CD4-positive, CD25-positive, alpha-beta regulatory T cell (primary cell): Measurements from ENCODE around the gene ELF4. TPM values are rescaled to one million over a fixed set of nuclear protein-coding genes. Genes with fewer than 3 reads are reported as not detected.

Experiments used
- ATAC-seq, 2 donors: fragments of 150-1000 bp; cut with Tn5 transposase; one replicate each; pipeline ENCODE4 v1.10.0; 2021; ENCODE audit warnings: low read depth in 2 of 2, moderate number of reproducible peaks in 2 of 2, moderate library complexity in 1 of 2
- DNase-seq, 3 donors: peaks; one replicate each; pipeline versions ENCODE4 v3.0.0 to v3.0.0-alpha.2; 2012 to 2022; ENCODE audit warnings: mixed read lengths in 1 of 3
- H3K27ac ChIP-seq: one replicate; pipeline ENCODE4 v1.7.0; 2013; ENCODE audit warnings: mild to moderate bottlenecking, low read length; ENCODE audit not compliant: insufficient read depth, poor library complexity, severe bottlenecking
- H3K27me3 ChIP-seq: one replicate; pipeline ENCODE4 v1.7.0; 2013; ENCODE audit warnings: low read length; ENCODE audit not compliant: control insufficient read depth, insufficient read depth
- H3K36me3 ChIP-seq: one replicate; pipeline ENCODE4 v1.7.0; 2013; ENCODE audit warnings: mild to moderate bottlenecking, low read length, moderate library complexity; ENCODE audit not compliant: control insufficient read depth, insufficient read depth
- H3K4me1 ChIP-seq: 2 replicates; pipeline ENCODE4 v1.7.0; 2013; ENCODE audit warnings: mild to moderate bottlenecking, low read length; ENCODE audit not compliant: insufficient read depth, control insufficient read depth, poor library complexity, severe bottlenecking
- H3K4me3 ChIP-seq: one replicate; pipeline ENCODE4 v1.7.0; 2013; ENCODE audit warnings: low read depth, mild to moderate bottlenecking, low read length, moderate library complexity
- H3K9me3 ChIP-seq, 2 experiments: 1 replicate in 1 of 2; 2 replicates in 1 of 2; pipeline ENCODE4 v1.7.0; 2013; ENCODE audit warnings: low read length in 2 of 2, mild to moderate bottlenecking in 1 of 2, moderate library complexity in 1 of 2; ENCODE audit not compliant: control insufficient read depth in 2 of 2
- H3K27ac Mint-ChIP-seq, 3 donors: one replicate each; pipeline ENCODE4 v1.8.0; 2020 to 2022; ENCODE audit warnings: mild to moderate bottlenecking in 3 of 3, mixed read lengths in 3 of 3, moderate library complexity in 2 of 3
- H3K27me3 Mint-ChIP-seq: one replicate; pipeline ENCODE4 v1.8.0; 2022; ENCODE audit warnings: mild to moderate bottlenecking, mixed read lengths
- H3K36me3 Mint-ChIP-seq: one replicate; pipeline ENCODE4 v1.8.0; 2020; ENCODE audit warnings: mixed read lengths
- H3K4me1 Mint-ChIP-seq, 4 donors: one replicate each; pipeline ENCODE4 v1.8.0; 2020 to 2022; ENCODE audit warnings: mixed read lengths in 4 of 4, mild to moderate bottlenecking in 1 of 4
- H3K4me3 Mint-ChIP-seq, 4 donors: one replicate each; pipeline ENCODE4 v1.8.0; 2020 to 2022; ENCODE audit warnings: mild to moderate bottlenecking in 4 of 4, mixed read lengths in 4 of 4, moderate library complexity in 3 of 4
- H3K9me3 Mint-ChIP-seq, 7 donors: one replicate each; pipeline ENCODE4 v1.8.0; 2020 to 2022; ENCODE audit warnings: mixed read lengths in 7 of 7, mild to moderate bottlenecking in 3 of 7, moderate library complexity in 2 of 7
- polyA plus RNA-seq, 4 donors: library from polyadenylated mRNA; unstranded; fragments of 300-500 nt; fragmentation: Illumina TruSeq; gene quantifications; one replicate each; pipeline ENCODE4 v1.2.3, GENCODE V29; 2021
- total RNA-seq: library from RNA; stranded (reverse); gene quantifications from one replicate; pipeline ENCODE4 v1.2.3, GENCODE V29; 2022

ELF4 gene
- 46.7 TPM for total RNA-seq
- polyA plus RNA-seq, result 10 to 100 TPM; 12.1 to 15.7 (median 14.0) TPM

- Histone ChIP-seq H3K9me3 (no peaks in the 10 kb centered on the region), H3K4me1 (peaks cover 31% of the 10 kb centered on the region), H3K4me3 (peak within 1 kb of the TSS; percentile 64), H3K36me3 (no peaks in the 10 kb centered on the region), H3K27ac (peak within 1 kb of the TSS; percentile 68), H3K27me3 (no peaks in the 10 kb centered on the region)
- ATAC-seq (peak; percentile 73 to 74), DNase-seq (peak; percentile 35 to 70 (median 61))
- Mint-ChIP-seq H3K27me3 (no peaks in the 10 kb centered on the region), H3K27ac (peak within 1 kb of the TSS in 2 of 3 donors; percentile 41 to 82), H3K4me3 (peak within 1 kb of the TSS; percentile 92 to 95 (median 94)), H3K4me1 (peaks cover 5 to 43% (median 6%) of the 10 kb centered on the region in 4 donors), H3K9me3 (no peaks in the 10 kb centered on the region), H3K36me3 (no peaks in the 10 kb centered on the region)
Observed at GRCh38 chrX:130110379-130111219, at the start of gene ELF4. TSS of gene ELF4 (minus strand) at chrX:130110497. CDS start at chrX:130081330, 29,167 bp downstream.

- ATAC-seq (no peak), DNase-seq (no peak)
- H3K36me3 ChIP-seq, result peaks cover 6% of the 10 kb centered on the region
- H3K36me3 Mint-ChIP-seq, result peaks cover 4% of the 10 kb centered on the region
- H3K4me1 ChIP-seq, result peaks cover 17% of the 10 kb centered on the region
- H3K4me3 ChIP-seq, result peak overlapping the region; percentile 48
- H3K27ac ChIP-seq, result no peak overlapping the region
- H3K9me3 ChIP-seq, result no peaks in the 10 kb centered on the region
- H3K27me3 Mint-ChIP-seq, result no peaks in the 10 kb centered on the region
- H3K27me3 ChIP-seq, result no peaks in the 10 kb centered on the region
- peak overlapping the region in 1 of 3 donors; percentile 16 for H3K27ac Mint-ChIP-seq
- H3K4me1 Mint-ChIP-seq, result peaks cover 0 to 42% (median 23%) of the 10 kb centered on the region in 4 donors
- no peaks in the 10 kb centered on the region for H3K9me3 Mint-ChIP-seq
- H3K4me3 Mint-ChIP-seq, result peak overlapping the region in 2 of 4 donors; percentile 5 to 9
Observed at GRCh38 chrX:130159776-130160175, 49.5 kb upstream of the ELF4 start.

GRCh38 chrX:130158311-130158710, 48.0 kb upstream of the ELF4 start:
- H3K36me3 Mint-ChIP-seq, result peaks cover 4% of the 10 kb centered on the region
- H3K4me1 Mint-ChIP-seq, result peaks cover 0 to 30% (median 15%) of the 10 kb centered on the region in 4 donors
- no peak overlapping the region for H3K27ac Mint-ChIP-seq
- H3K27me3 ChIP-seq, result no peaks in the 10 kb centered on the region
- no peak for DNase-seq
- H3K36me3 ChIP-seq, result peaks cover 14% of the 10 kb centered on the region
- no peak for ATAC-seq
- H3K27ac ChIP-seq, result no peak overlapping the region
- H3K9me3 Mint-ChIP-seq, result no peaks in the 10 kb centered on the region
- H3K27me3 Mint-ChIP-seq, result no peaks in the 10 kb centered on the region
- H3K9me3 ChIP-seq, result no peaks in the 10 kb centered on the region
- H3K4me3 ChIP-seq, result no peak overlapping the region
- H3K4me1 ChIP-seq, result peaks cover 10% of the 10 kb centered on the region
- no peak overlapping the region for H3K4me3 Mint-ChIP-seq

GRCh38 chrX:130155564-130155963, 45.3 kb upstream of the ELF4 start:
- Mint-ChIP-seq H3K4me1 (peaks cover 3 to 13% (median 7%) of the 10 kb centered on the region in 4 donors), H3K27me3 (no peaks in the 10 kb centered on the region), H3K36me3 (no peaks in the 10 kb centered on the region), H3K27ac (no peak overlapping the region), H3K9me3 (no peaks in the 10 kb centered on the region), H3K4me3 (no peak overlapping the region)
- no peaks in the 10 kb centered on the region for H3K27me3 ChIP-seq
- DNase-seq (no peak), ATAC-seq (no peak)
- peaks cover 4% of the 10 kb centered on the region for H3K4me1 ChIP-seq
- H3K27ac ChIP-seq, result no peak overlapping the region
- no peak overlapping the region for H3K4me3 ChIP-seq
- H3K36me3 ChIP-seq, result peaks cover 14% of the 10 kb centered on the region
- H3K9me3 ChIP-seq, result no peaks in the 10 kb centered on the region

- Mint-ChIP-seq H3K27me3 (no peaks in the 10 kb centered on the region), H3K9me3 (no peaks in the 10 kb centered on the region), H3K4me1 (peaks cover 0 to 4% (median 2%) of the 10 kb centered on the region in 4 donors), H3K27ac (no peak overlapping the region), H3K36me3 (peaks cover 21% of the 10 kb centered on the region), H3K4me3 (no peak overlapping the region)
- Histone ChIP-seq H3K27ac (no peak overlapping the region), H3K27me3 (no peaks in the 10 kb centered on the region), H3K9me3 (no peaks in the 10 kb centered on the region), H3K4me1 (no peaks in the 10 kb centered on the region), H3K4me3 (no peak overlapping the region), H3K36me3 (peaks cover 33% of the 10 kb centered on the region)
- DNase-seq, result no peak
- ATAC-seq, result no peak
Observed at GRCh38 chrX:130147631-130148030, 37.3 kb upstream of the ELF4 start.

- no peaks in the 10 kb centered on the region for H3K9me3 ChIP-seq
- Mint-ChIP-seq H3K4me1 (peaks cover 0 to 3% (median 0%) of the 10 kb centered on the region in 4 donors), H3K27me3 (no peaks in the 10 kb centered on the region), H3K36me3 (peaks cover 21% of the 10 kb centered on the region), H3K27ac (no peak overlapping the region), H3K9me3 (no peaks in the 10 kb centered on the region), H3K4me3 (no peak overlapping the region)
- no peak for DNase-seq
- H3K4me1 ChIP-seq, result no peaks in the 10 kb centered on the region
- ATAC-seq, result no peak
- H3K27me3 ChIP-seq, result no peaks in the 10 kb centered on the region
- H3K4me3 ChIP-seq, result no peak overlapping the region
- no peak overlapping the region for H3K27ac ChIP-seq
- peaks cover 40% of the 10 kb centered on the region for H3K36me3 ChIP-seq
Observed at GRCh38 chrX:130145123-130145522, 34.8 kb upstream of the ELF4 start.

- H3K9me3 ChIP-seq, result no peaks in the 10 kb centered on the region
- DNase-seq (no peak), ATAC-seq (no peak)
- H3K4me3 ChIP-seq, result no peak overlapping the region
- H3K4me1 ChIP-seq, result no peaks in the 10 kb centered on the region
- H3K27ac ChIP-seq, result no peak overlapping the region
- no peaks in the 10 kb centered on the region for H3K27me3 ChIP-seq
- H3K4me1 Mint-ChIP-seq, result peaks cover 0 to 5% (median 0%) of the 10 kb centered on the region in 4 donors
- H3K36me3 ChIP-seq, result peaks cover 42% of the 10 kb centered on the region
- no peaks in the 10 kb centered on the region for H3K27me3 Mint-ChIP-seq
- no peaks in the 10 kb centered on the region for H3K9me3 Mint-ChIP-seq
- H3K4me3 Mint-ChIP-seq, result no peak overlapping the region
- peaks cover 21% of the 10 kb centered on the region for H3K36me3 Mint-ChIP-seq
- no peak overlapping the region for H3K27ac Mint-ChIP-seq
Observed at GRCh38 chrX:130144509-130144908, 34.2 kb upstream of the ELF4 start.
